Measurements from ENCODE around the gene SNTB2. TPM values are rescaled to one million over a fixed set of nuclear protein-coding genes. Genes with fewer than 3 reads are reported as not detected.

The SNTB2 gene
- total and polyA plus RNA-seq, 10 of the 15 experiments (the other 5 are each of a cell fraction or from before 2014, with no cell fraction given): 1.2 to 15.7 (median 5.0) TPM

DNA sequence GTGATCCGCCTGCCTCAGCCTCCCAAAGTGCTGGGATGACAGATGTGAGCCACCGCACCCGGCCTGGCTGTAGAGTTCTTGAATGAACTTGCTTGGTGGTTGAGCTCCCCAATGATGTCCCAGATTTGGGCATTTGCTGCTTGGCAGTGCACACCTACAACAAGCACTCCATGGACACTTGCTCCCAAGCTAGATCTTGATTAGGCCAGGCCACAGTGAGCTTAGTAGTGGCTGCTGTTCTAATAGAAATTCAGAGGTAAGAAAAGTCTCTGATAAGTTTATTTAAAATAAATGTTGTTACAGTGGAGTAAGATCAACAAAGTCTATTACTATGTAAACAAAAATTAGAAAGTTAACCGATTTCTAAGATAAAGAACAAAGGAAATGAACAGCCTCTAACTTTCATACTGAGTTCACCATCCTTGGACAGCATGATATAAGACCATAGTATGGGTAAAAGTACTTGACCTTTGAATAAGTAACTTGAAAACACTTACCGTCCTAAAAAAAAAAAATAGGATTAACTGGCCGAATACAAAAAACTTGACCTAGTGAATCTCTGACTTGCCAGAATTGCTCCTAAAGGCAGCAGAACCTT, 163.7 kb downstream of the SNTB2 start (continued):
- no peak for TF ChIP-seq E4F1 (IDR thresholded peaks at IDR 0.05; ENCODE audit: borderline replicate concordance, partially characterized antibody)
- no peak for TF ChIP-seq ELK1 (IDR thresholded peaks at IDR 0.05; ENCODE audit: low read depth, low read length)
- TF ChIP-seq NFXL1 (IDR thresholded peaks at IDR 0.05; ENCODE audit: borderline replicate concordance): no peak
- no peak for TF ChIP-seq CBX3 (IDR thresholded peaks at IDR 0.05; ENCODE audit: borderline replicate concordance, low read depth)
- TF ChIP-seq RAD51 (IDR thresholded peaks at IDR 0.05): no peak
- TF ChIP-seq KDM1A (IDR thresholded peaks at IDR 0.05; ENCODE audit: borderline replicate concordance): no peak
- no peak for TF ChIP-seq BRCA1 (IDR thresholded peaks at IDR 0.05; ENCODE audit: low read depth, low read length)
- TF ChIP-seq FOS (IDR thresholded peaks at IDR 0.05; ENCODE audit: borderline replicate concordance, extremely low read depth, insufficient read length): no peak
